GM23338 (cell line): ENCODE measurements around the gene ID3. TPM values are rescaled to one million over a fixed set of nuclear protein-coding genes. Genes with fewer than 3 reads are reported as not detected.

Source experiments
- ATAC-seq: fragments of 200-7000 bp; cut with Tn5 transposase; 3 replicates; pipeline ENCODE4 v1.9.1; 2020
- DNase-seq: peaks from one replicate; pipeline ENCODE4 v3.0.0-alpha.2; 2015; ENCODE audit warnings: low spot score
- H2AFZ ChIP-seq: fragments of 200-600 bp; sonication (generic); 2 replicates; pipeline ENCODE4 v1.8.0; 2016; ENCODE audit warnings: antibody characterized with exemption, mild to moderate bottlenecking, moderate library complexity
- H3F3A ChIP-seq: fragments of 200-600 bp; sonication (generic); replicated peaks from 2 replicates; pipeline ENCODE4 v1.8.0; 2017; ENCODE audit warnings: antibody characterized with exemption, mixed run types, low read depth
- H3K27ac ChIP-seq: fragments of 200-600 bp; sonication (generic); 2 replicates; pipeline ENCODE4 v1.6.1; 2016; ENCODE audit warnings: low read depth
- H3K27me3 ChIP-seq: fragments of 200-600 bp; sonication (generic); 2 replicates; pipeline ENCODE4 v1.8.0; 2016; ENCODE audit warnings: mild to moderate bottlenecking, mixed run types, moderate library complexity; ENCODE audit not compliant: insufficient read depth
- H3K36me3 ChIP-seq: fragments of 200-600 bp; sonication (generic); 2 replicates; pipeline ENCODE4 v1.8.0; 2016; ENCODE audit warnings: mild to moderate bottlenecking; ENCODE audit not compliant: insufficient read depth
- H3K4me1 ChIP-seq: fragments of 200-600 bp; sonication (generic); 2 replicates; pipeline ENCODE4 v1.8.0; 2016; ENCODE audit warnings: mild to moderate bottlenecking, moderate library complexity; ENCODE audit not compliant: insufficient read depth
- H3K4me2 ChIP-seq: fragments of 200-600 bp; sonication (generic); 2 replicates; pipeline ENCODE4 v1.7.1; 2017; ENCODE audit warnings: mixed run types
- H3K4me3 ChIP-seq: fragments of 200-600 bp; sonication (generic); 2 replicates; pipeline ENCODE4 v1.6.1; 2016; ENCODE audit warnings: mixed run types
- H3K79me2 ChIP-seq: fragments of 200-600 bp; sonication (generic); replicated peaks from 2 replicates; pipeline ENCODE4 v1.8.0; 2017; ENCODE audit warnings: mild to moderate bottlenecking; ENCODE audit not compliant: insufficient read depth
- H3K9me2 ChIP-seq: fragments of 200-600 bp; sonication (generic); 2 replicates; pipeline ENCODE4 v1.8.0; 2017; ENCODE audit not compliant: insufficient read depth
- H4K20me1 ChIP-seq: fragments of 200-600 bp; sonication (generic); replicated peaks from 2 replicates; pipeline ENCODE4 v1.8.0; 2017; ENCODE audit warnings: mild to moderate bottlenecking; ENCODE audit not compliant: insufficient read depth
- H3K27ac Mint-ChIP-seq: 2 replicates; pipeline ENCODE4 v1.8.0; 2020; ENCODE audit warnings: inconsistent platforms, mild to moderate bottlenecking, moderate library complexity, mixed read lengths
- H3K27me3 Mint-ChIP-seq: 3 replicates; pipeline ENCODE4 v1.8.0; 2022; ENCODE audit warnings: low read depth, mild to moderate bottlenecking, moderate library complexity, mixed read lengths, inconsistent platforms; ENCODE audit not compliant: insufficient read depth, poor library complexity
- H3K36me3 Mint-ChIP-seq: 3 replicates; pipeline ENCODE4 v1.8.0; 2021; ENCODE audit warnings: low read depth, mild to moderate bottlenecking, inconsistent platforms, moderate library complexity, mixed read lengths
- H3K4me1 Mint-ChIP-seq: 3 replicates; pipeline ENCODE4 v1.8.0; 2020; ENCODE audit warnings: mild to moderate bottlenecking, inconsistent platforms, mixed read lengths
- H3K4me3 Mint-ChIP-seq: 3 replicates; pipeline ENCODE4 v1.8.0; 2021; ENCODE audit warnings: moderate library complexity, mild to moderate bottlenecking, inconsistent platforms, mixed read lengths
- H3K9me3 Mint-ChIP-seq: 3 replicates; pipeline ENCODE4 v1.8.0; 2020; ENCODE audit warnings: moderate library complexity, mild to moderate bottlenecking, inconsistent platforms, mixed read lengths
- CTCF ChIP-seq, 2 experiments: fragments of 200-600 bp in 1 of 2; sonication (generic) in 1 of 2; conservative IDR thresholded peaks; 2 replicates each; pipeline versions ENCODE4 v1.5.1 to v1.6.1; 2016 to 2017; ENCODE audit warnings: antibody characterized with exemption in 2 of 2, low read depth in 2 of 2, mild to moderate bottlenecking in 2 of 2, moderate library complexity in 1 of 2
- EZH2 ChIP-seq: fragments of 200-600 bp; sonication (generic); IDR thresholded peaks from one replicate; pipeline ENCODE4 v1.8.0; 2017; ENCODE audit warnings: antibody characterized with exemption, mild to moderate bottlenecking, low read depth; ENCODE audit not compliant: unreplicated experiment
- EZH2phosphoT487 ChIP-seq: fragments of 200-600 bp; sonication (generic); IDR thresholded peaks from one replicate; pipeline ENCODE4 v1.8.1; 2018; ENCODE audit warnings: antibody characterized with exemption; ENCODE audit not compliant: unreplicated experiment
- POLR2AphosphoS5 ChIP-seq: IDR thresholded peaks from 2 replicates; pipeline ENCODE4 v1.6.1; 2016; ENCODE audit warnings: antibody characterized with exemption, low read depth
- STAT1 ChIP-seq: IDR thresholded peaks from one replicate; pipeline ENCODE4 v1.6.1; 2016; ENCODE audit warnings: antibody characterized with exemption; ENCODE audit not compliant: unreplicated experiment
- ZNF114 ChIP-seq: fragments of 250-450 bp; sonication (Bioruptor Pico); IDR thresholded peaks from 2 replicates; pipeline ENCODE4 v1.5.0; 2020; ENCODE audit warnings: mild to moderate bottlenecking, moderate library complexity
- ZNF331 ChIP-seq: fragments of 250-450 bp; sonication (Bioruptor Pico); IDR thresholded peaks from 2 replicates; pipeline ENCODE4 v1.5.0; 2020; ENCODE audit warnings: low read depth, mild to moderate bottlenecking, moderate library complexity
- polyA plus RNA-seq: library from polyadenylated mRNA; unstranded; fragments of >200 nt; fragmentation: Nextera tagmentation; extraction: Ambion mirVana; gene quantifications from 2 replicates; pipeline ENCODE4 v1.2.1, GENCODE V29; 2016
- total RNA-seq: library from RNA; depleted of rRNA; stranded (reverse); fragments of >200 nt; shearing (Covaris generic); gene quantifications from 2 replicates; pipeline ENCODE4 v1.2.3, GENCODE V29; 2014
- TF ChIP-seq, protein P1 (sequence below): fragments of 250-450 bp; sonication (Bioruptor Pico); IDR thresholded peaks from 2 replicates; pipeline ENCODE4 v1.5.0; 2020; ENCODE audit warnings: mild to moderate bottlenecking, moderate library complexity
- TF ChIP-seq, protein P2 (sequence below): IDR thresholded peaks from 2 replicates; pipeline ENCODE4 v1.6.1; 2016; ENCODE audit warnings: antibody characterized with exemption

Gene ID3
- total and polyA plus RNA-seq, 2 experiments from 2014 or later, result 164 to 345 TPM

DNA sequence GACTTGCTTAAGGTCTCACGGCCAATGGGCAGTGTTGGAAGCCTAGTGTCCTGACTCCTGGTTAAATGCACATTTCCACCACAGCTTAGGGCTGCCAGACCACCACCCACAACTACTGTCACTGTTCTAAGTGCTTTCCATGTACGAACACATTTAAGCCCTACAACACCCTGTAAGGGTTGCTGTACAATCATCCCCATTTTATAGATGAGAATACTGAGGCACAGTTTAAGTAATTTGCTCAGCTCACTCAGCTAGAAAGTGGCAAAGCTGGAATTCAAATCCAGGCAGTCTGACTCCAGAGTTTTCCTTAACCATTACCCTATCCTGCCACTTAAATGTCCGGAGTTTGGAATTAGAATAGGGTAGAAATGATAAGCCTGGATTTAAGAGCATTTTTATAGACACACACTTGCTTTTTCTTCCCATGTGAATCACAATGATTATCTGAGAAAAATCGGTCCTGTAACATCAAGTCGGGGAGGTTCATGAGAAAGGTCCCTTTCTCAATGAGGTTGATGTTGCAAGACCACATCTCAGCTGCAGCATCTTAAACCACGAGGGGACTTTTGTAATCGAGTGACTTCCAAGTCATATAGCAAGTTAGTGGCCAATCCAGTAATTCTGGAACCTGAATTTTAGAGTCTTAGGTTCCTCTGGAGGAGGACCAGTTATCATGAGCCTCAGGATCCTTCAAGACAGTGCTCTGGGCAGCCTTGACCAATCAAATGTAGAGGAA lies 36.9 kb downstream of the ID3 start:
- no peak overlapping the region for H2AFZ ChIP-seq
- H3K9me3 Mint-ChIP-seq, result no peaks in the 10 kb centered on the region
- TF ChIP-seq, protein P1, sequence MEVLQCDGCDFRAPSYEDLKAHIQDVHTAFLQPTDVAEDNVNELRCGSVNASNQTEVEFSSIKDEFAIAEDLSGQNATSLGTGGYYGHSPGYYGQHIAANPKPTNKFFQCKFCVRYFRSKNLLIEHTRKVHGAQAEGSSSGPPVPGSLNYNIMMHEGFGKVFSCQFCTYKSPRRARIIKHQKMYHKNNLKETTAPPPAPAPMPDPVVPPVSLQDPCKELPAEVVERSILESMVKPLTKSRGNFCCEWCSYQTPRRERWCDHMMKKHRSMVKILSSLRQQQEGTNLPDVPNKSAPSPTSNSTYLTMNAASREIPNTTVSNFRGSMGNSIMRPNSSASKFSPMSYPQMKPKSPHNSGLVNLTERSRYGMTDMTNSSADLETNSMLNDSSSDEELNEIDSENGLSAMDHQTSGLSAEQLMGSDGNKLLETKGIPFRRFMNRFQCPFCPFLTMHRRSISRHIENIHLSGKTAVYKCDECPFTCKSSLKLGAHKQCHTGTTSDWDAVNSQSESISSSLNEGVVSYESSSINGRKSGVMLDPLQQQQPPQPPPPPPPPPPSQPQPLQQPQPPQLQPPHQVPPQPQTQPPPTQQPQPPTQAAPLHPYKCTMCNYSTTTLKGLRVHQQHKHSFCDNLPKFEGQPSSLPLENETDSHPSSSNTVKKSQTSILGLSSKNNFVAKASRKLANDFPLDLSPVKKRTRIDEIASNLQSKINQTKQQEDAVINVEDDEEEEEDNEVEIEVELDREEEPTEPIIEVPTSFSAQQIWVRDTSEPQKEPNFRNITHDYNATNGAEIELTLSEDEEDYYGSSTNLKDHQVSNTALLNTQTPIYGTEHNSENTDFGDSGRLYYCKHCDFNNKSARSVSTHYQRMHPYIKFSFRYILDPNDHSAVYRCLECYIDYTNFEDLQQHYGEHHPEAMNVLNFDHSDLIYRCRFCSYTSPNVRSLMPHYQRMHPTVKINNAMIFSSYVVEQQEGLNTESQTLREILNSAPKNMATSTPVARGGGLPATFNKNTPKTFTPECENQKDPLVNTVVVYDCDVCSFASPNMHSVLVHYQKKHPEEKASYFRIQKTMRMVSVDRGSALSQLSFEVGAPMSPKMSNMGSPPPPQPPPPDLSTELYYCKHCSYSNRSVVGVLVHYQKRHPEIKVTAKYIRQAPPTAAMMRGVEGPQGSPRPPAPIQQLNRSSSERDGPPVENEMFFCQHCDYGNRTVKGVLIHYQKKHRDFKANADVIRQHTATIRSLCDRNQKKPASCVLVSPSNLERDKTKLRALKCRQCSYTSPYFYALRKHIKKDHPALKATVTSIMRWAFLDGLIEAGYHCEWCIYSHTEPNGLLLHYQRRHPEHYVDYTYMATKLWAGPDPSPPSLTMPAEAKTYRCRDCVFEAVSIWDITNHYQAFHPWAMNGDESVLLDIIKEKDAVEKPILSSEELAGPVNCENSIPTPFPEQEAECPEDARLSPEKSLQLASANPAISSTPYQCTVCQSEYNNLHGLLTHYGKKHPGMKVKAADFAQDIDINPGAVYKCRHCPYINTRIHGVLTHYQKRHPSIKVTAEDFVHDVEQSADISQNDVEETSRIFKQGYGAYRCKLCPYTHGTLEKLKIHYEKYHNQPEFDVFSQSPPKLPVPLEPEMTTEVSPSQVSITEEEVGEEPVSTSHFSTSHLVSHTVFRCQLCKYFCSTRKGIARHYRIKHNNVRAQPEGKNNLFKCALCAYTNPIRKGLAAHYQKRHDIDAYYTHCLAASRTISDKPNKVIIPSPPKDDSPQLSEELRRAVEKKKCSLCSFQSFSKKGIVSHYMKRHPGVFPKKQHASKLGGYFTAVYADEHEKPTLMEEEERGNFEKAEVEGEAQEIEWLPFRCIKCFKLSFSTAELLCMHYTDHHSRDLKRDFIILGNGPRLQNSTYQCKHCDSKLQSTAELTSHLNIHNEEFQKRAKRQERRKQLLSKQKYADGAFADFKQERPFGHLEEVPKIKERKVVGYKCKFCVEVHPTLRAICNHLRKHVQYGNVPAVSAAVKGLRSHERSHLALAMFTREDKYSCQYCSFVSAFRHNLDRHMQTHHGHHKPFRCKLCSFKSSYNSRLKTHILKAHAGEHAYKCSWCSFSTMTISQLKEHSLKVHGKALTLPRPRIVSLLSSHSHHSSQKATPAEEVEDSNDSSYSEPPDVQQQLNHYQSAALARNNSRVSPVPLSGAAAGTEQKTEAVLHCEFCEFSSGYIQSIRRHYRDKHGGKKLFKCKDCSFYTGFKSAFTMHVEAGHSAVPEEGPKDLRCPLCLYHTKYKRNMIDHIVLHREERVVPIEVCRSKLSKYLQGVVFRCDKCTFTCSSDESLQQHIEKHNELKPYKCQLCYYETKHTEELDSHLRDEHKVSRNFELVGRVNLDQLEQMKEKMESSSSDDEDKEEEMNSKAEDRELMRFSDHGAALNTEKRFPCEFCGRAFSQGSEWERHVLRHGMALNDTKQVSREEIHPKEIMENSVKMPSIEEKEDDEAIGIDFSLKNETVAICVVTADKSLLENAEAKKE (CRISPR knock-in tag), result no peak
- no peak for TF ChIP-seq EZH2phosphoT487
- TF ChIP-seq, protein P2, sequence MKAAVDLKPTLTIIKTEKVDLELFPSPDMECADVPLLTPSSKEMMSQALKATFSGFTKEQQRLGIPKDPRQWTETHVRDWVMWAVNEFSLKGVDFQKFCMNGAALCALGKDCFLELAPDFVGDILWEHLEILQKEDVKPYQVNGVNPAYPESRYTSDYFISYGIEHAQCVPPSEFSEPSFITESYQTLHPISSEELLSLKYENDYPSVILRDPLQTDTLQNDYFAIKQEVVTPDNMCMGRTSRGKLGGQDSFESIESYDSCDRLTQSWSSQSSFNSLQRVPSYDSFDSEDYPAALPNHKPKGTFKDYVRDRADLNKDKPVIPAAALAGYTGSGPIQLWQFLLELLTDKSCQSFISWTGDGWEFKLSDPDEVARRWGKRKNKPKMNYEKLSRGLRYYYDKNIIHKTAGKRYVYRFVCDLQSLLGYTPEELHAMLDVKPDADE, result no peak
- no peak for TF ChIP-seq EZH2
- no peak for TF ChIP-seq ZNF331 (CRISPR knock-in tag)
- TF ChIP-seq CTCF (conservative IDR thresholded peaks at IDR 0.05; ENCODE audit: low read depth in 2 of 2), result no peak
- TF ChIP-seq POLR2AphosphoS5, result no peak
- TF ChIP-seq ZNF114 (CRISPR knock-in tag), result no peak
- TF ChIP-seq STAT1, result no peak

More for the DNA sequence above, 36.9 kb downstream of the ID3 start:
- ATAC-seq (no peak), DNase-seq (no peak)
- peaks cover 13% of the 10 kb centered on the region for H3K27me3 Mint-ChIP-seq
- H3K4me1 ChIP-seq, result peaks cover 20% of the 10 kb centered on the region
- H3K4me1 Mint-ChIP-seq, result peaks cover 15% of the 10 kb centered on the region
- no peaks in the 10 kb centered on the region for H3K79me2 ChIP-seq
- H3K4me3 Mint-ChIP-seq, result no peak overlapping the region
- H3K27me3 ChIP-seq, result no peaks in the 10 kb centered on the region
- H3K9me2 ChIP-seq, result no peaks in the 10 kb centered on the region
- H3F3A ChIP-seq, result no peaks in the 10 kb centered on the region
- H4K20me1 ChIP-seq, result no peaks in the 10 kb centered on the region; the same call in 1 of the 2 replicates
- H3K27ac ChIP-seq, result no peak overlapping the region
- H3K4me3 ChIP-seq, result no peak overlapping the region
- no peaks in the 10 kb centered on the region for H3K36me3 ChIP-seq
- peaks cover 27% of the 10 kb centered on the region for H3K36me3 Mint-ChIP-seq
- H3K4me2 ChIP-seq, result no peak overlapping the region
- H3K27ac Mint-ChIP-seq, result no peak overlapping the region
